ENCODE data around the gene RHAG.

- no peak for TF ChIP-seq POLR2AphosphoS5 (IDR thresholded peaks at IDR 0.05)
- TF ChIP-seq POLR2A (IDR thresholded peaks at IDR 0.05) = no peak
- TF ChIP-seq, protein P1, sequence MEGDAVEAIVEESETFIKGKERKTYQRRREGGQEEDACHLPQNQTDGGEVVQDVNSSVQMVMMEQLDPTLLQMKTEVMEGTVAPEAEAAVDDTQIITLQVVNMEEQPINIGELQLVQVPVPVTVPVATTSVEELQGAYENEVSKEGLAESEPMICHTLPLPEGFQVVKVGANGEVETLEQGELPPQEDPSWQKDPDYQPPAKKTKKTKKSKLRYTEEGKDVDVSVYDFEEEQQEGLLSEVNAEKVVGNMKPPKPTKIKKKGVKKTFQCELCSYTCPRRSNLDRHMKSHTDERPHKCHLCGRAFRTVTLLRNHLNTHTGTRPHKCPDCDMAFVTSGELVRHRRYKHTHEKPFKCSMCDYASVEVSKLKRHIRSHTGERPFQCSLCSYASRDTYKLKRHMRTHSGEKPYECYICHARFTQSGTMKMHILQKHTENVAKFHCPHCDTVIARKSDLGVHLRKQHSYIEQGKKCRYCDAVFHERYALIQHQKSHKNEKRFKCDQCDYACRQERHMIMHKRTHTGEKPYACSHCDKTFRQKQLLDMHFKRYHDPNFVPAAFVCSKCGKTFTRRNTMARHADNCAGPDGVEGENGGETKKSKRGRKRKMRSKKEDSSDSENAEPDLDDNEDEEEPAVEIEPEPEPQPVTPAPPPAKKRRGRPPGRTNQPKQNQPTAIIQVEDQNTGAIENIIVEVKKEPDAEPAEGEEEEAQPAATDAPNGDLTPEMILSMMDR (IDR thresholded peaks at IDR 0.05 in 8 of 11, conservative IDR thresholded peaks at IDR 0.05 in 3 of 11) = no peak
Observed at GRCh38 chr6:49662892-49663261, 26.2 kb upstream of the RHAG start.

All from spleen (tissue), 7 donors.